Lung (tissue), 12 donors: ENCODE data around the gene CREB3L4. TPM values are rescaled to one million over a fixed set of nuclear protein-coding genes. Genes with fewer than 3 reads are reported as not detected.
A peak's percentile ranks its signal among the peaks of the same experiment; 100 is the strongest.

Experiments used
- ATAC-seq: fragments of 200-7000 bp; cut with Tn5 transposase; one replicate; pipeline ENCODE4 v1.9.1; 2020; ENCODE audit warnings: moderate number of reproducible peaks; ENCODE audit not compliant: insufficient read depth, low FRiP score
- DNase-seq, 3 donors: peaks; one replicate each; pipeline ENCODE4 v3.0.0-alpha.2; 2013 to 2017
- H3K27ac ChIP-seq, 2 donors: one replicate each; pipeline ENCODE4 v1.5.1; 2013; ENCODE audit warnings: mild to moderate bottlenecking in 2 of 2, moderate library complexity in 2 of 2, control low read depth in 1 of 2, inconsistent platforms in 1 of 2, low read depth in 1 of 2, low read length in 1 of 2
- H3K27me3 ChIP-seq, 3 donors: one replicate each; pipeline ENCODE4 v1.5.1; 2013; ENCODE audit warnings: low read length in 2 of 3; ENCODE audit not compliant: control insufficient read depth in 3 of 3, insufficient read depth in 3 of 3
- H3K36me3 ChIP-seq, 4 donors: one replicate each; pipeline ENCODE4 v1.5.1; 2013; ENCODE audit warnings: low read length in 4 of 4, mild to moderate bottlenecking in 1 of 4, moderate library complexity in 1 of 4; ENCODE audit not compliant: control insufficient read depth in 4 of 4, insufficient read depth in 4 of 4
- H3K4me1 ChIP-seq, 5 donors: one replicate each; pipeline ENCODE4 v1.5.1; 2013; ENCODE audit warnings: low read length in 5 of 5, mild to moderate bottlenecking in 2 of 5, moderate library complexity in 1 of 5; ENCODE audit not compliant: control insufficient read depth in 5 of 5, insufficient read depth in 5 of 5
- H3K4me3 ChIP-seq: one replicate; pipeline ENCODE4 v1.5.1; 2013; ENCODE audit warnings: mild to moderate bottlenecking, control low read depth, moderate library complexity
- H3K9ac ChIP-seq, 2 donors: one replicate each; pipeline ENCODE4 v1.5.1; 2013; ENCODE audit warnings: low read length in 2 of 2, control low read depth in 1 of 2; ENCODE audit not compliant: insufficient read depth in 1 of 2
- H3K9me3 ChIP-seq, 4 donors: one replicate each; pipeline ENCODE4 v1.5.1; 2013; ENCODE audit warnings: low read length in 3 of 4, mild to moderate bottlenecking in 1 of 4, moderate library complexity in 1 of 4; ENCODE audit not compliant: control insufficient read depth in 4 of 4, insufficient read depth in 3 of 4
- CTCF ChIP-seq: IDR thresholded peaks from 2 replicates; pipeline ENCODE4 v1.5.1; 2012; ENCODE audit warnings: mild to moderate bottlenecking; ENCODE audit errors: control extremely low read depth, extremely low read depth
- WGBS, 2 donors: extraction: QIAGEN DNeasy Blood & Tissue Kit; methylation state at CpG; one replicate each; pipeline ENCODE4 v1.1.7; 2013; 5-methylcytosine and 5-hydroxymethylcytosine counted together
- polyA plus RNA-seq, 2 donors: library from polyadenylated mRNA; stranded (reverse); fragments of 200-250 nt; gene quantifications; one replicate each; pipeline ENCODE4 v1.2.1, GENCODE V29; 2013
- total RNA-seq, 2 donors: library from RNA; depleted of rRNA in 1 of 2; stranded (reverse); fragments of >200 nt in 1 of 2; gene quantifications; one replicate each; pipeline ENCODE4 v1.2.1, GENCODE V29; 2014 to 2021
- donor health status: control.
- donor health status: control.
- donor health status: Bipolar disorder and iron deficiency.
- donor health status: healthy.
- donor health status: DM: yes; HTN: yes; CAD: no.

Gene CREB3L4
- total and polyA plus RNA-seq, 4 donors = 9.5 to 21.8 (median 13.6) TPM

- no peaks in the 10 kb centered on the region for H3K9me3 ChIP-seq
- 0 to 1% methylated on average over 53 of the region's 53 CpGs for WGBS, 2 donors
- TF ChIP-seq CTCF = no peak
- no peaks in the 10 kb centered on the region for H3K27me3 ChIP-seq
- DNase-seq = peak; percentile 99 to 100 (median 100)
- peak within 1 kb of the TSS; percentile 95 for H3K4me3 ChIP-seq
- H3K27ac ChIP-seq = peak within 1 kb of the TSS; percentile 94 to 95
- ATAC-seq = peak; percentile 98
- H3K9ac ChIP-seq = peak within 1 kb of the TSS; percentile 41 to 96
- H3K36me3 ChIP-seq = peaks cover 0 to 7% (median 1%) of the 10 kb centered on the region in 4 donors
- peaks cover 8 to 25% (median 21%) of the 10 kb centered on the region in 5 donors for H3K4me1 ChIP-seq
Observed at GRCh38 chr1:153922972-153923925, 44.5 kb upstream of the CREB3L4 start, which contains the start of gene GATAD2B. Gene GATAD2B, minus strand, starts transcription at chr1:153922972. Its CDS starts 94,625 bp downstream, at chr1:153828347.

GRCh38 chr1:153926405-153926804, 41.3 kb upstream of the CREB3L4 start:
- H3K9ac ChIP-seq = no peak overlapping the region
- no peak for ATAC-seq
- peaks cover 5 to 17% (median 10%) of the 10 kb centered on the region in 4 donors for H3K36me3 ChIP-seq
- H3K27ac ChIP-seq = no peak overlapping the region
- WGBS, 2 donors = 82 to 83% methylated on average over 4 of the region's 4 CpGs
- peaks cover 0 to 10% (median 7%) of the 10 kb centered on the region in 5 donors for H3K4me1 ChIP-seq
- no peaks in the 10 kb centered on the region for H3K27me3 ChIP-seq
- H3K9me3 ChIP-seq = no peaks in the 10 kb centered on the region
- TF ChIP-seq CTCF = no peak
- no peak overlapping the region for H3K4me3 ChIP-seq
- no peak for DNase-seq

GRCh38 chr1:153928245-153928644, 39.5 kb upstream of the CREB3L4 start:
- H3K36me3 ChIP-seq = peaks cover 5 to 30% (median 17%) of the 10 kb centered on the region in 4 donors
- no peak overlapping the region for H3K27ac ChIP-seq
- no peak for TF ChIP-seq CTCF
- 53 to 65% methylated on average over 1 of the region's 1 CpG for WGBS, 2 donors
- H3K9ac ChIP-seq = no peak overlapping the region
- H3K4me1 ChIP-seq = peaks cover 0 to 5% (median 5%) of the 10 kb centered on the region in 5 donors
- H3K27me3 ChIP-seq = no peaks in the 10 kb centered on the region
- DNase-seq (no peak), ATAC-seq (no peak)
- H3K4me3 ChIP-seq = no peak overlapping the region
- H3K9me3 ChIP-seq = no peaks in the 10 kb centered on the region
